Upper lobe of right lung (tissue), 1 donor: ENCODE data around the gene FOXP1. TPM values are rescaled to one million over a fixed set of nuclear protein-coding genes. Genes with fewer than 3 reads are reported as not detected.

Source experiments
- ATAC-seq: fragments of 200-7000 bp; cut with Tn5 transposase; one replicate; pipeline ENCODE4 v1.9.1; 2020; ENCODE audit warnings: mild to moderate bottlenecking, moderate library complexity
- DNase-seq: peaks from one replicate; pipeline ENCODE4 v3.0.0-alpha.2; 2020
- H3K27ac ChIP-seq: fragments of 200-600 bp; one replicate; pipeline ENCODE4 v1.8.0; 2022
- H3K27me3 ChIP-seq: fragments of 200-600 bp; one replicate; pipeline ENCODE4 v1.8.0; 2022; ENCODE audit warnings: mild to moderate bottlenecking
- H3K36me3 ChIP-seq: fragments of 200-600 bp; one replicate; pipeline ENCODE4 v1.8.0; 2022
- H3K4me1 ChIP-seq: fragments of 200-600 bp; one replicate; pipeline ENCODE4 v1.8.0; 2022
- H3K4me3 ChIP-seq: fragments of 200-600 bp; one replicate; pipeline ENCODE4 v1.8.0; 2022; ENCODE audit warnings: mild to moderate bottlenecking
- H3K9me3 ChIP-seq: fragments of 200-600 bp; one replicate; pipeline ENCODE4 v1.8.0; 2022
- CTCF ChIP-seq: fragments of 200-600 bp; IDR thresholded peaks from one replicate; pipeline ENCODE4 v1.8.0; 2022; ENCODE audit warnings: antibody characterized with exemption
- intact Hi-C: fragments of 100-400 bp; cut with DNase I; formaldehyde crosslinking; loops from one replicate; pipeline ENCODE4 v1.11.0; 2022
- total RNA-seq: library from RNA; stranded (reverse); fragmentation: NEBNext Ultra II Directional; extraction: Animal tissue kit (Norgen Biotek cat#: 25700); gene quantifications from one replicate; pipeline ENCODE4 v1.2.1, GENCODE V29; 2021
- donor health status: DM: no; HTN: yes; CAD: no; lungs with severe emphysema.

Gene FOXP1
- total RNA-seq, 1 donor from 2014 or later = 140 TPM

- TF ChIP-seq CTCF = no peak
- no peak for ATAC-seq
- no peaks in the 10 kb centered on the region for H3K9me3 ChIP-seq
- no peaks in the 10 kb centered on the region for H3K27me3 ChIP-seq
- H3K27ac ChIP-seq = no peak overlapping the region
- intact Hi-C loops = no loop called here
- H3K4me3 ChIP-seq = no peak overlapping the region
- peaks cover 7% of the 10 kb centered on the region for H3K4me1 ChIP-seq
- DNase-seq = no peak
- H3K36me3 ChIP-seq = no peaks in the 10 kb centered on the region
Measured at GRCh38 chr3:71260782-71261181, 322.7 kb downstream of the FOXP1 start.

GRCh38 chr3:71258526-71258925 is 325.0 kb downstream of the FOXP1 start:
- H3K4me1 ChIP-seq = peaks cover 14% of the 10 kb centered on the region
- H3K4me3 ChIP-seq = no peak overlapping the region
- no peak overlapping the region for H3K27ac ChIP-seq
- H3K27me3 ChIP-seq = no peaks in the 10 kb centered on the region
- ATAC-seq = peak; percentile 41
- TF ChIP-seq CTCF = no peak
- DNase-seq = no peak
- H3K36me3 ChIP-seq = no peaks in the 10 kb centered on the region
- H3K9me3 ChIP-seq = no peaks in the 10 kb centered on the region
- intact Hi-C loops = no loop called here

GRCh38 chr3:71258116-71258515 is 325.4 kb downstream of the FOXP1 start:
- Histone ChIP-seq H3K4me3 (no peak overlapping the region), H3K4me1 (peaks cover 14% of the 10 kb centered on the region), H3K9me3 (no peaks in the 10 kb centered on the region), H3K27ac (no peak overlapping the region), H3K36me3 (no peaks in the 10 kb centered on the region), H3K27me3 (no peaks in the 10 kb centered on the region)
- DNase-seq = no peak
- TF ChIP-seq CTCF = no peak
- intact Hi-C loops = no loop called here
- ATAC-seq = no peak

GRCh38 chr3:71255498-71255897 is 328.0 kb downstream of the FOXP1 start:
- intact Hi-C loops = no loop called here
- Histone ChIP-seq H3K4me1 (peaks cover 14% of the 10 kb centered on the region), H3K4me3 (no peak overlapping the region), H3K27ac (no peak overlapping the region), H3K27me3 (no peaks in the 10 kb centered on the region), H3K9me3 (no peaks in the 10 kb centered on the region), H3K36me3 (no peaks in the 10 kb centered on the region)
- ATAC-seq (no peak), DNase-seq (no peak)
- TF ChIP-seq CTCF = no peak

GRCh38 chr3:71254281-71255057 is 329.1 kb downstream of the FOXP1 start:
- DNase-seq (no peak), ATAC-seq (peak; percentile 47)
- intact Hi-C loops = no loop called here
- Histone ChIP-seq H3K4me1 (peaks cover 15% of the 10 kb centered on the region), H3K27ac (peak overlapping the region; percentile 44), H3K27me3 (no peaks in the 10 kb centered on the region), H3K9me3 (no peaks in the 10 kb centered on the region), H3K36me3 (no peaks in the 10 kb centered on the region), H3K4me3 (no peak overlapping the region)
- no peak for TF ChIP-seq CTCF

- H3K27ac ChIP-seq = peak overlapping the region; percentile 15
- intact Hi-C loops = no loop called here
- ATAC-seq = no peak
Measured at GRCh38 chr3:71253169-71253568, 330.4 kb downstream of the FOXP1 start.

More at GRCh38 chr3:71253169-71253568, 330.4 kb downstream of the FOXP1 start:
- peaks cover 14% of the 10 kb centered on the region for H3K4me1 ChIP-seq
- no peak overlapping the region for H3K4me3 ChIP-seq
- TF ChIP-seq CTCF = no peak
- H3K27me3 ChIP-seq = no peaks in the 10 kb centered on the region
- no peaks in the 10 kb centered on the region for H3K9me3 ChIP-seq
- H3K36me3 ChIP-seq = no peaks in the 10 kb centered on the region
- DNase-seq = no peak
